ENCODE results near the gene RGPD3. TPM values are rescaled to one million over a fixed set of nuclear protein-coding genes. Genes with fewer than 3 reads are reported as not detected.
"Not testable (repeated sequence)": the region's sequence is repeated elsewhere in the genome, so short reads cannot be mapped to it uniquely, and the experiment has no call there.

The RGPD3 gene
- total RNA-seq = under 1 TPM in 1 of 2 experiments, not detected in 1; 0.20 TPM

DNA sequence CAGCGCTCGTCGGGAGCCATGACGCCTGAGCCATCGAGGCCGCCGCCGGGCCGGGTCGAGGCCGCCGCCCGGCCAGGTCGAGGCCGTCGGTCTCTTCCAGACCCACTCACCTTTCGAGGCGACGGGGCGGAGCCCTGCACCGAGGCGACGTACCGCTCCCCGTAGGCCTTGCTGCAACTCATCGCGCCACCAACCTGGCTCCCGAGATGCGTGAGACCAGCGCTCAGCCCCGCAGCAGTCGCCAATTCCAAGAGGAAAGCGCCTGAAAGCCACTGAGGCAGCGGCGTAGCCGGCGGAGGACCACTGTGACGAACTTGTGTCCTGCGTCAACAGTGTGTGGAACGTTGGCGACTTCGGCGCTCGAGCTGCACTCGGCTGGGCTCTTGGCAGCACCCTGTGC, at the start of gene RGPD3:
Gene RGPD3 (minus strand): TSS at position 307 of the 400 bp plus-strand sequence. CDS start 125 bp downstream, at position 182.
- H3K27ac Mint-ChIP-seq; H3K9me3 Mint-ChIP-seq; H3K4me3 Mint-ChIP-seq; H3K27me3 Mint-ChIP-seq (ENCODE audit: low read depth); H3K36me3 Mint-ChIP-seq (ENCODE audit: low read depth); H3K4me1 Mint-ChIP-seq (ENCODE audit: low read depth); CTCF ChIA-PET; DNase-seq: not testable (repeated sequence)
- intact Hi-C loops (cut with micrococcal nuclease) = loop anchor here (10.0 kb wide), 1 partner anchor 363 kb away; no protein-coding TSS in a partner anchor

- DNase-seq = no peak
- intact Hi-C loops (cut with micrococcal nuclease) = no loop called here
- Mint-ChIP-seq H3K27me3 (ENCODE audit: low read depth) (no peaks in the 10 kb centered on the region), H3K4me1 (ENCODE audit: low read depth) (peaks cover under 1% of the 10 kb centered on the region), H3K9me3 (no peaks in the 10 kb centered on the region), H3K27ac (no peak overlapping the region), H3K36me3 (ENCODE audit: low read depth) (no peaks in the 10 kb centered on the region), H3K4me3 (no peak overlapping the region)
- CTCF ChIA-PET = no interaction called here
Observed at GRCh38 chr2:106517329-106517728, 49.1 kb upstream of the RGPD3 start.

DNA sequence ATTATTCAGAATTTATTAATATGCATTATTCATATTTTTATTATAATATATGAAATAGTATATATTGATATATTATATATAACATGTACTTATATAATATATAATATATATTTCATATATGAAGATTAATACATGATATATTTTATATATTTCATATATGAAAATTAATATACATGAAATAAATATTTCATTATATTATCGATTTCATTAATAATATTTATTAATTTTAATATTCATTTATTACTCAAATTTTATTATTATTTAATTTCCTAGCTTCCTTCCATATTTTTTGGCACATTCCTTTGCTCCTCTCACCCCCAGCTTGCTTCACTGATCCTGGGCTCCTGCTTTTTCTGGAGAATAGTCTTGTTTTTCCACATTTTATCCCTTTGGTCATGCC, 48.7 kb upstream of the RGPD3 start:
- H3K27ac Mint-ChIP-seq = no peak overlapping the region
- H3K4me1 Mint-ChIP-seq (ENCODE audit: low read depth) = peaks cover 5% of the 10 kb centered on the region
- intact Hi-C loops (cut with micrococcal nuclease) = no loop called here
- H3K4me3 Mint-ChIP-seq = no peak overlapping the region
- no peaks in the 10 kb centered on the region for H3K36me3 Mint-ChIP-seq (ENCODE audit: low read depth)
- no peak for DNase-seq
- CTCF ChIA-PET = no interaction called here
- no peaks in the 10 kb centered on the region for H3K9me3 Mint-ChIP-seq
- H3K27me3 Mint-ChIP-seq (ENCODE audit: low read depth) = no peaks in the 10 kb centered on the region

GRCh38 chr2:106516436-106516835, 48.2 kb upstream of the RGPD3 start:
- H3K4me1 Mint-ChIP-seq (ENCODE audit: low read depth) = peaks cover 9% of the 10 kb centered on the region
- DNase-seq = no peak
- H3K27ac Mint-ChIP-seq = no peak overlapping the region
- no peak overlapping the region for H3K4me3 Mint-ChIP-seq
- no peaks in the 10 kb centered on the region for H3K27me3 Mint-ChIP-seq (ENCODE audit: low read depth)
- CTCF ChIA-PET = no interaction called here
- intact Hi-C loops (cut with micrococcal nuclease) = no loop called here
- no peaks in the 10 kb centered on the region for H3K36me3 Mint-ChIP-seq (ENCODE audit: low read depth)
- H3K9me3 Mint-ChIP-seq = no peaks in the 10 kb centered on the region

DNA sequence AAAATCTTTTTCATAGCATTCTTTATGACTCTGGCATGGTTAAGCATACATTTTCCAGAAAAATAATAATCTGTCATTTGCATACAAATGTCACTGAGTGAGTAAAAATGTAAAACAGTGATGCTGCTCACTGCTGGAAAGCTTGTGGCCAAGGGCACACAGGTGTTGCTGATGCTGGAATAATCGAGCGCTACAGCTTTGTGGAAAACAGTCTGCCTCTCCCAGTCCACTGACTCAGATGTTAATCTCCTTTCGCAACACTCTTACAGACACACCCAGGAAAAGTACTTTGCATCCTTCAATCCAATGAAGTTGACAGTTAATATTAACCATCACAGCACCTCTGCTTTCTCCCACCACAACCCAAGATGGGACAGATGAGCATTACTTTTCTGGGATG, 46.6 kb upstream of the RGPD3 start:
- H3K27ac Mint-ChIP-seq; H3K36me3 Mint-ChIP-seq (ENCODE audit: low read depth); DNase-seq; H3K4me3 Mint-ChIP-seq; H3K9me3 Mint-ChIP-seq; CTCF ChIA-PET; intact Hi-C loops (cut with micrococcal nuclease); H3K27me3 Mint-ChIP-seq (ENCODE audit: low read depth): not testable (repeated sequence)
- H3K4me1 Mint-ChIP-seq (ENCODE audit: low read depth) = peaks cover 11% of the 10 kb centered on the region

GRCh38 chr2:106513391-106513790, 45.2 kb upstream of the RGPD3 start:
- H3K4me3 Mint-ChIP-seq; DNase-seq; CTCF ChIA-PET; H3K27ac Mint-ChIP-seq; H3K36me3 Mint-ChIP-seq (ENCODE audit: low read depth); intact Hi-C loops (cut with micrococcal nuclease); H3K27me3 Mint-ChIP-seq (ENCODE audit: low read depth); H3K9me3 Mint-ChIP-seq: not testable (repeated sequence)
- peaks cover 11% of the 10 kb centered on the region for H3K4me1 Mint-ChIP-seq (ENCODE audit: low read depth)

GRCh38 chr2:106511934-106512333, 43.7 kb upstream of the RGPD3 start:
- intact Hi-C loops (cut with micrococcal nuclease); H3K9me3 Mint-ChIP-seq; H3K36me3 Mint-ChIP-seq (ENCODE audit: low read depth); H3K4me3 Mint-ChIP-seq; DNase-seq; CTCF ChIA-PET; H3K27me3 Mint-ChIP-seq (ENCODE audit: low read depth); H3K27ac Mint-ChIP-seq: not testable (repeated sequence)
- peaks cover 11% of the 10 kb centered on the region for H3K4me1 Mint-ChIP-seq (ENCODE audit: low read depth)

DNA sequence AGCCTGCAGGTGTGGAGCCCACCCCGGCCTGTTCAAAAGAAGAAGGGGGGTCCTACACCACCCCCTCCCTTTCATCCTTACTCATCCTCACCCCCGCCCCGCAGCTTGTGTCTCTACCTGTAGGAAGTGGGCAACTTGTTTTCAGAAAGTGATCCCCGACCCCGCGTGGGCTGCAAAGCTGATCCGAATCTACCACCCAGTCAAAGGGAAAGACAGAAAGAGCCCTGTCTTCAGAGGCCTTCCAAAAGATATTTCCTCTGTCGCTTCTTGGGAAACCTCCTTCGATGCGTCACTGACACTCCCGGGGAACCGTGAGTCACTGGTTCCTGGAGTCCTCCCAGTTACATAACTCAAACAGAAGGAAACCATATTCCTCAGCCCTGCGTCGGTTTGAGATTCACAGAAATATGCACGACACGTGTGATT, 43.3 kb upstream of the RGPD3 start:
- H3K4me3 Mint-ChIP-seq; H3K36me3 Mint-ChIP-seq (ENCODE audit: low read depth); H3K27ac Mint-ChIP-seq; H3K9me3 Mint-ChIP-seq; H3K27me3 Mint-ChIP-seq (ENCODE audit: low read depth); CTCF ChIA-PET; intact Hi-C loops (cut with micrococcal nuclease): not testable (repeated sequence)
- peak; percentile 73 for DNase-seq
- H3K4me1 Mint-ChIP-seq (ENCODE audit: low read depth) = peaks cover 13% of the 10 kb centered on the region

DNA sequence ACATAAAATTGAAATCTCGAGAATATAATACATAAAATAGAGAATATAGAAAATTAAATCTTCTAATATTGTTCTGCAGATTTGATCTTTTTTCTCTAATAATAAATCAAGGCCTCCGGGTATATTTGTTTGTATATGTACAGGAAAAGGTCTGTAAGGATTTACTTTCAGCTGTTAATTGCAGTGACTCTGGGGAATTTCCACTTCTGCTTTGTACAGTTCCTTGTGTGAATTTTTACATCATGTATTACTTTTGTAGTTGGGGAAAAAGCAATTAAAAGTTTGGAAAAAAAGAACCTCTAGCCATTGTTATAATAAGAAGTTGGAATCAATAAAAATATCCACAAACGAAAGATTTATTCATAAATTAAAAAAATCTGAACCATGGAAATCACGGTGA, 42.6 kb upstream of the RGPD3 start:
- H3K36me3 Mint-ChIP-seq (ENCODE audit: low read depth); H3K27ac Mint-ChIP-seq; H3K4me3 Mint-ChIP-seq; CTCF ChIA-PET; intact Hi-C loops (cut with micrococcal nuclease); DNase-seq; H3K27me3 Mint-ChIP-seq (ENCODE audit: low read depth); H3K9me3 Mint-ChIP-seq: not testable (repeated sequence)
- peaks cover 13% of the 10 kb centered on the region for H3K4me1 Mint-ChIP-seq (ENCODE audit: low read depth)

DNA sequence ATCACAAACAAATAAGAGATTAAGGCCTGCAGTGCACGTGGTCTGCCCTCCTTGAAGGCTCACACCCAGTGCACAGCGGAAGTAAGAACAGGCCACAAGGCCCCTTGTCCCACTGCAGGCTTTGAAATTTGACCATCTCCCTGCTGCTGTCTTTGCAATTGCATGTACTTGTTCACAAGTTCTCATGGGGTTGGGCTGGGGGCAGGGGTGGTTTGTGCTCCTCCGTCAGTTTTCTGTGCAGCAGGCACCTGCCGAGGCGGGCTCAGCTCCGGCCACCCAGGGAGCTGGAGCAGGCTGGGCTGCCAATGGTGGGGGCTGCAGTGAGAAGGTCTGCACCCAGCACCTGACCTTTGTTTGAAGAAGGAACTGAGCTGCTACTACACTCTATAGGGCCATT, 41.2 kb upstream of the RGPD3 start:
- not testable (repeated sequence) for H3K9me3 Mint-ChIP-seq

GRCh38 chr2:106508660-106509373, 40.6 kb upstream of the RGPD3 start:
- H3K27me3 Mint-ChIP-seq (ENCODE audit: low read depth); H3K27ac Mint-ChIP-seq; CTCF ChIA-PET; H3K9me3 Mint-ChIP-seq; intact Hi-C loops (cut with micrococcal nuclease); H3K36me3 Mint-ChIP-seq (ENCODE audit: low read depth); DNase-seq; H3K4me3 Mint-ChIP-seq: not testable (repeated sequence)
- peaks cover 13% of the 10 kb centered on the region for H3K4me1 Mint-ChIP-seq (ENCODE audit: low read depth)

More for the DNA sequence above, 41.2 kb upstream of the RGPD3 start:
- H3K4me3 Mint-ChIP-seq; DNase-seq; H3K27me3 Mint-ChIP-seq (ENCODE audit: low read depth); CTCF ChIA-PET; H3K27ac Mint-ChIP-seq; H3K36me3 Mint-ChIP-seq (ENCODE audit: low read depth); intact Hi-C loops (cut with micrococcal nuclease): not testable (repeated sequence)
- H3K4me1 Mint-ChIP-seq (ENCODE audit: low read depth) = peaks cover 13% of the 10 kb centered on the region

- intact Hi-C loops (cut with micrococcal nuclease); H3K36me3 Mint-ChIP-seq (ENCODE audit: low read depth); H3K27me3 Mint-ChIP-seq (ENCODE audit: low read depth); H3K4me1 Mint-ChIP-seq (ENCODE audit: low read depth); H3K9me3 Mint-ChIP-seq; CTCF ChIA-PET; DNase-seq; H3K27ac Mint-ChIP-seq; H3K4me3 Mint-ChIP-seq: not testable (repeated sequence)
Observed at GRCh38 chr2:106506002-106506687, 37.9 kb upstream of the RGPD3 start.

DNA sequence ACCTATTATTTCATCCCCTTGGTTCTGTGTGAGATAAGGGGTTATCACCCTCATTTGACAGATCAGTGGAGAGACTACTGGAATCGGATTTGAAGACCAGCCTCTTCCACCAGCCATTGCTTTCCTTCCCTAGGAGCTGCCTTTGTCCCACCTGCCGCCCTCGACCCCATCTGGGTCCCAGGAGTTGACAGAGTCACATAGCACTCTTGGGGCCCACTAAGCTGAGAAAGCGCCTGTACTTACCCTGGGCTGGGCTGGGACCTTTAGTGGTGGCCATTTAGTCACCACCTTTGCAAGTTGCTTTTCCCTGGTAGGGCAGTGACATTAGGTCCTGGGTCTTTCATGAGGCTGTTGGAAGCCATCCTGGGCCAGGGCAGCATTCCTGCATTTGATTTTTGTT, 36.6 kb upstream of the RGPD3 start:
- DNase-seq; H3K9me3 Mint-ChIP-seq; H3K27me3 Mint-ChIP-seq (ENCODE audit: low read depth); H3K36me3 Mint-ChIP-seq (ENCODE audit: low read depth); H3K4me1 Mint-ChIP-seq (ENCODE audit: low read depth); H3K27ac Mint-ChIP-seq; CTCF ChIA-PET; H3K4me3 Mint-ChIP-seq; intact Hi-C loops (cut with micrococcal nuclease): not testable (repeated sequence)

All from activated naive CD4-positive, alpha-beta T cell treated with anti-CD3 and anti-CD28 coated beads for 36 hours (primary cell).